ENCODE results near the gene TNFRSF4. TPM values are rescaled to one million over a fixed set of nuclear protein-coding genes. Genes with fewer than 3 reads are reported as not detected.

The TNFRSF4 gene
- total and polyA plus RNA-seq, 9 of the 15 experiments (the other 6 are each of a cell fraction or from before 2014, with no cell fraction given) = 0.07 to 0.44 (median 0.19) TPM; not detected in 5

DNA sequence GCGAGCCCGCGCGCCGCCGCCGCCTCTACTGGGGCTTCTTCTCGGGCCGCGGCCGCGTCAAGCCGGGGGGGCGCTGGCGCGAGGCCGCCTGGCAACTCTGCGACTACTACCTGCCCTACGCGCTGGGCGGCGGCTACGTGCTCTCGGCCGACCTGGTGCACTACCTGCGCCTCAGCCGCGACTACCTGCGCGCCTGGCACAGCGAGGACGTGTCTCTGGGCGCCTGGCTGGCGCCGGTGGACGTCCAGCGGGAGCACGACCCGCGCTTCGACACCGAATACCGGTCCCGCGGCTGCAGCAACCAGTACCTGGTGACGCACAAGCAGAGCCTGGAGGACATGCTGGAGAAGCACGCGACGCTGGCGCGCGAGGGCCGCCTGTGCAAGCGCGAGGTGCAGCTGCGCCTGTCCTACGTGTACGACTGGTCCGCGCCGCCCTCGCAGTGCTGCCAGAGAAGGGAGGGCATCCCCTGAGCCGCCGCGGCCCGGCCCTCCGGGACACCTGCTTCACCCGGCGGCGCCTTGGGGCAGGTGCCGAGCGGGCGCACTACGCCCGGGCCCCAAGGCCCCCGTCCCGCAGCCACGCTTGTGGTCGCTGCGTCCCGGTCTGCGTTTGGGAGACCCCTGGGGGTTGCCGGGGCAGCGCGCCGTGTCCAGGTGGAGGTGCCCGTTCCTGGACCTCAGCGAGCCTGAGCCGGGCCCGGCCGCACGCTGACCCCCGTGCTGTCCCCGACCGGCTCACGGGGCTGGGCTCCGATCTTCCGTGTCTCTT lies 19.0 kb upstream of the TNFRSF4 start (continued):
- TF ChIP-seq, protein P1, sequence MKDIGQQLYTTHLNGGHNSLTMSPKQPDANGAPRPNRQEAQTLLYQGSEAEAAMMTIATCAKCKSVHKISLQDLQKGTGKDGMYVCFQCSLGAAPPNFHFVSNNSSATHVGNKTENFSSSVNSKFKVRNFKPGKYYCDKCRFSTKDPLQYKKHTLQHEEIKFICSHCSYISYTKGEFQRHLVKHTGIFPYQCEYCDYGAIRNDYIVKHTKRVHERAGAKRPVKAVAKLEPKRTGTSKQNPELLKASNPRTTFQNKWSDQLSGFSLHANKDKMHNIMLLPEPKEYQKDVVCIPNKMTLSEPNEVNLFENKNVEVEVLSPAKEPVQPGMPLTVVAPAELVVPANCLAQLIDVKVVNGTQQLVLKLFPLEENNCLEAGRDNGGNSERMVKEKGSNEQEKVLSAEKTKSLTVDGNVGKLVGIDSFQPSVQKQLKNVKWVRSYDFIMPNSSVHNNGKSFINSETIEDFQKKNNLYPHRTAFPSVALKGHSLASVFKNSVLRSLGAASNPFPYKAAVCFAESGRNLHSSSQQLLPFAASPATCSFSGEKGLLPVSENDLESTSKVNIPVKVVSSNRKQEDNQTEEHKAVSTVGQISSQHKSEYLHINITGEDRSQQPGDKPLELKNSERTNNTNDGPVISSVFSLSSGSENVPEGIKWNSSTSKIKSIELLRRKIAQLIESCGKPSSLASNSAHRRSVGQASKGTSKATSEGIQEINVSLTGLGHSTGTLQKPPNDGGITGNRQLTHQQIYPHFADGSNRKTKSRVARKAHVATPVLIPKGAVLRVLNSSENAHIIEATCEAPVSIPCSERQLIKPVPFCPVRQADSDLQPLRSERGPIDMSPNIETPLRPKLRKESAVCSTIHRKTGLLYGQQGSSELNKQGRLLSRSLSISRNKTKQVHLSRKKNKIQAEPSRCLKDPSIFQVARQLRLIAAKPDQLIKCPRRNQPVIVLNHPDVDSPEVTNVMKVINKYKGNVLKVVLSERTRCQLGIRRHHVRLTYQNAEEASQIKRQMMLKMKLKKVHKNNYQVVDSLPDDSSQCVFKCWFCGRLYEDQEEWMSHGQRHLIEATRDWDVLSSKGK (CRISPR knock-in tag; IDR thresholded peaks at IDR 0.05) = no peak
- TF ChIP-seq ZFP30 (CRISPR knock-in tag; IDR thresholded peaks at IDR 0.05; ENCODE audit: borderline replicate concordance) = no peak
- no peak for TF ChIP-seq MED1 (CRISPR knock-in tag; IDR thresholded peaks at IDR 0.05; ENCODE audit: borderline replicate concordance)
- 0 out of 2 replicates have a peak, but pooled peaks have one; percentile 14 for TF ChIP-seq RB1 (IDR thresholded peaks at IDR 0.05; ENCODE audit: low read depth)
- TF ChIP-seq, protein P2, sequence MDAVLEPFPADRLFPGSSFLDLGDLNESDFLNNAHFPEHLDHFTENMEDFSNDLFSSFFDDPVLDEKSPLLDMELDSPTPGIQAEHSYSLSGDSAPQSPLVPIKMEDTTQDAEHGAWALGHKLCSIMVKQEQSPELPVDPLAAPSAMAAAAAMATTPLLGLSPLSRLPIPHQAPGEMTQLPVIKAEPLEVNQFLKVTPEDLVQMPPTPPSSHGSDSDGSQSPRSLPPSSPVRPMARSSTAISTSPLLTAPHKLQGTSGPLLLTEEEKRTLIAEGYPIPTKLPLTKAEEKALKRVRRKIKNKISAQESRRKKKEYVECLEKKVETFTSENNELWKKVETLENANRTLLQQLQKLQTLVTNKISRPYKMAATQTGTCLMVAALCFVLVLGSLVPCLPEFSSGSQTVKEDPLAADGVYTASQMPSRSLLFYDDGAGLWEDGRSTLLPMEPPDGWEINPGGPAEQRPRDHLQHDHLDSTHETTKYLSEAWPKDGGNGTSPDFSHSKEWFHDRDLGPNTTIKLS (IDR thresholded peaks at IDR 0.05; ENCODE audit: borderline replicate concordance, low read depth) = no peak
- no peak for TF ChIP-seq ELF1 (tag; IDR thresholded peaks at IDR 0.05)
- TF ChIP-seq, protein P3, sequence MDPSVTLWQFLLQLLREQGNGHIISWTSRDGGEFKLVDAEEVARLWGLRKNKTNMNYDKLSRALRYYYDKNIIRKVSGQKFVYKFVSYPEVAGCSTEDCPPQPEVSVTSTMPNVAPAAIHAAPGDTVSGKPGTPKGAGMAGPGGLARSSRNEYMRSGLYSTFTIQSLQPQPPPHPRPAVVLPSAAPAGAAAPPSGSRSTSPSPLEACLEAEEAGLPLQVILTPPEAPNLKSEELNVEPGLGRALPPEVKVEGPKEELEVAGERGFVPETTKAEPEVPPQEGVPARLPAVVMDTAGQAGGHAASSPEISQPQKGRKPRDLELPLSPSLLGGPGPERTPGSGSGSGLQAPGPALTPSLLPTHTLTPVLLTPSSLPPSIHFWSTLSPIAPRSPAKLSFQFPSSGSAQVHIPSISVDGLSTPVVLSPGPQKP (CRISPR knock-in tag; IDR thresholded peaks at IDR 0.05) = no peak
- no peak for TF ChIP-seq RAD51 (IDR thresholded peaks at IDR 0.05; ENCODE audit: borderline replicate concordance, low read depth)
- TF ChIP-seq GABPB2 (CRISPR knock-in tag; conservative IDR thresholded peaks at IDR 0.05) = no peak
- TF ChIP-seq FOXM1 (IDR thresholded peaks at IDR 0.05; ENCODE audit: low read depth) = no peak
- TF ChIP-seq FOXM1 (CRISPR knock-in tag; IDR thresholded peaks at IDR 0.05; ENCODE audit: low read depth) = 0 out of 2 replicates have a peak, but pooled peaks have one; percentile 78

Data from K562 (cell line).